Astrocyte of the spinal cord (primary cell): ENCODE results near the gene ADAR.
A peak's percentile ranks its signal among the peaks of the same experiment; 100 is the strongest.

ENCODE experiments used
- DNase-seq: peaks from one replicate; pipeline ENCODE4 v3.0.0; 2011; ENCODE audit warnings: low read depth, low spot score
- H3K4me3 ChIP-seq: 2 replicates; pipeline ENCODE4 v1.5.1; 2011; ENCODE audit warnings: low read depth, mild to moderate bottlenecking, low read length, moderate library complexity
- in situ Hi-C: cut with HindIII; loops from 2 replicates; pipeline ENCODE4 v1.10.0; 2017; ENCODE audit warnings: low sequenced_read_pairs
- TF ChIP-seq, protein P1 (sequence below): IDR thresholded peaks from 2 replicates; pipeline ENCODE4 v1.5.1; 2012; ENCODE audit warnings: low read depth, mild to moderate bottlenecking, low read length, inconsistent platforms

The ADAR gene

DNA sequence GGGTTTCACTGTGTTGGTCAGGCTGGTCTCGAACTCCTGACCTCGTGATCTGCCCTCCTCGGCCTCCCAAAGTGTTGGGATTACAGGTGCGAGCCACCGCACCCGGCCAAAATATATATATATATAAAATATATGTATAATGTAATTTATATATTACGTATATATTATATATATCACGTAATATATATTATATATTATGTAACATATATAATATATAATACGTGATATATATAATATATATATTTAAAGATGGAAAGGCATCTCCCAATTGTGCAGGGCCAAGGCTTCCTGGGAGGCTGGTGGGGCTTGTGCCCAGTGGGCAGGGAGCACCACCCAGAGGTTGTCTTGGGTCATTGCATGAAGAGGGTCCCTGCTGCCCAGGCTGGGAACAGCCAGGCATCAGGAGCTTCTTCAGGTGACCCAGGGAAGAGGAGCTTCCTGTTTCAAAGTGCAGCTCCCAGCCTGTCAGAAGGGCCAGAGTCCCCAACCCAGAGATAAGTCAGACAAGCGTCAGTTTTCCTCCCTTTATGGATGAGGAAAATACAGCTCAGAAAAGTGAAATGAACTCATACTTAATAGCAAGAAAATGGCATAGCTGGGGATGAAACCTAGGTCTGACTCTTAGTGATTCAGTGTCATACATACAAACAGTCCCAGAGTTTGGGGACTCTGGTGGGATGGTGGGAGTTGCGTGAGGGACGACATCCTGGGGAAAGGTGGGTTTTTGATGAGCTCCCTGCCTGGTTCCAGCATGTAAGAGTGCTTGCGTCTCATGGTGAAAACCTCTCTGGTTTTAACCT, 61.5 kb downstream of the ADAR start:
- DNase-seq: peak; percentile 48
- in situ Hi-C loops: no loop called here
- no peak overlapping the region for H3K4me3 ChIP-seq
- TF ChIP-seq, protein P1, sequence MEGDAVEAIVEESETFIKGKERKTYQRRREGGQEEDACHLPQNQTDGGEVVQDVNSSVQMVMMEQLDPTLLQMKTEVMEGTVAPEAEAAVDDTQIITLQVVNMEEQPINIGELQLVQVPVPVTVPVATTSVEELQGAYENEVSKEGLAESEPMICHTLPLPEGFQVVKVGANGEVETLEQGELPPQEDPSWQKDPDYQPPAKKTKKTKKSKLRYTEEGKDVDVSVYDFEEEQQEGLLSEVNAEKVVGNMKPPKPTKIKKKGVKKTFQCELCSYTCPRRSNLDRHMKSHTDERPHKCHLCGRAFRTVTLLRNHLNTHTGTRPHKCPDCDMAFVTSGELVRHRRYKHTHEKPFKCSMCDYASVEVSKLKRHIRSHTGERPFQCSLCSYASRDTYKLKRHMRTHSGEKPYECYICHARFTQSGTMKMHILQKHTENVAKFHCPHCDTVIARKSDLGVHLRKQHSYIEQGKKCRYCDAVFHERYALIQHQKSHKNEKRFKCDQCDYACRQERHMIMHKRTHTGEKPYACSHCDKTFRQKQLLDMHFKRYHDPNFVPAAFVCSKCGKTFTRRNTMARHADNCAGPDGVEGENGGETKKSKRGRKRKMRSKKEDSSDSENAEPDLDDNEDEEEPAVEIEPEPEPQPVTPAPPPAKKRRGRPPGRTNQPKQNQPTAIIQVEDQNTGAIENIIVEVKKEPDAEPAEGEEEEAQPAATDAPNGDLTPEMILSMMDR: peak; percentile 85

DNA sequence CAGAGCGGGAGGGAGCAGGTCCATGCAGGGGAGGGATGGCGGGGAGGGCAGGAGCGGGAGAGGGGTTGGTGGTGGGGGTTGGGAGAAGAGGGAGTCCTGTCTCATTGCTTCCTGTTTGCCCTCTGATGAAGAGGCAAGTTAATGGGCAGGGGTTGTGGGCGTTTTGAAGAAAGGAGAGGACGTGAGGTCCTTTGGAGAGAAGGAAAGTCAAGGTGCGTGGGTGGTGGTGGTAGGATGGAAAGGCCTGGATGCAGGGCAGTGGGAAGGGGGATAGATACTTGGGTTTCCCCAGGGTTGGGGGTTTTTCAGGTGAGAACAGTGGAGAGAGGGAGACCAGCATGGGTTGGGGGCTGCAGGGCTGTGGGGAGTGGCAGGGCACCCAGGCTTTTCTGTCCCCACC, 66.8 kb downstream of the ADAR start:
- TF ChIP-seq, protein P1: no peak
- DNase-seq: no peak
- in situ Hi-C loops: no loop called here
- H3K4me3 ChIP-seq: no peak overlapping the region

DNA sequence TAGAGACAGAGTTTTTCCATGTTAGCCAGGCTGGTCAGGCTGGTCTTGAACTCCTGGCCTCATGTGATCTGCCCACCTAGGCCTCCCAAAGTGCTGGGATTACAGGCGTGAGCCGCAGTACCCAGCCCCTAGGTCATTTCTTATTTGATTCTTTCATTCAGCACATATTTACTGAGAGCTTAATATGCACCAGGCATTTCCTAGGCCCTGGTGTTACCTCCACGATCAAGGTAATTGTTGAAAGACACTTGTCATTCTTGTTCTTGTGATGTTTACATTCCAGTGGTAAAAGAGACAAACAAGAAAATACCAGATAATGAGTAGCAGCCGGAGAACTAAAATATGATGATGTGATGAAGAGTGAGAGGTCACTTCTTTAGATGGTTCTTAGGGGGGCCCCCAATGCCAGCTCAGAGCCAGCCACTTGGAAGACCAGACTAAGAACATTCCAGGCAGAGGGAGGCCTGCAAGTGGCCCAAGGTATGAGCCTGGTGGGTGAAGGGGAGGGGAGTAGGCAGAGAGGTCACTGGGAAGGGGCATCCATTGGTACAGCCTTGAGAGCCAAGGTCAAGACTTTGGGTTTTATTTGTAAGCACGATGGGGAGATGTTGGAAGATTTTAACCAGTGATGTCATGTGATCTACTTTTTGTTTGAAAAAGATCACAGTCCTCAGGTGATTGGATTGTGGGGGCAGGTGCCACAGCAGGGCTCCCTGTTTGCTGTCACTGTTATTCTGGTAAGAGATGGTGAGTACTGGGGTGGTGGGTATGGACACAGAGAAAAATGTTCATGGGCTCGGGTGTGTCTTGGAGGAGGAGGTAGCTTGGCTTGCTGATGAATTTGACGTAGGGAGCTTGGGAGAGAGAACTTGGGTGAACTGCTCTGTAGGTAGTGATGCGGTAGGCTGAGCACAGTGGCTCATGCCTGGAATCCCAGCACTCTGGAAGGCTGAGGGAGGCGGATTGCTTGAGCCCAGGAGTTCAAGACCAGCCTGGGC, 68.2 kb downstream of the ADAR start:
- in situ Hi-C loops: no loop called here
- H3K4me3 ChIP-seq: no peak overlapping the region
- no peak for DNase-seq
- TF ChIP-seq, protein P1: no peak

DNA sequence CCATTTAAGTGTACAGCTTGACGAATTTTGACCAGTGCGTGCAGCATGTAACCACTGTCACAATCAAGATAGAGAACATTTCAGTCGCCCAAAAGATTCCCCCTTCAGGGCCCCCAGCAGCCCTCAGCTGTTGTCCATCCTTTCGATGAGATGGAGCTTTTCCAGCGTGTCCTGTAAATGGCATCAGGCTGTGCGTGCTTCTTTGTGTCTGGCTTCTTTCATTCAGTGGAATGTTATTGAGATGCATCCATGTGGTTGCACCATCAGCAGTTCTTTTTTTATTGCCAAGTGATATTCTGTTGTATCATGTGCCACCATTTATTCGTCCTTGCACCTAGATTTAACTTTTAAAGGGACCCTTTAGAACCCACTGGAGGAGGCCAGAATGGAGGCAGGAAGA, 71.4 kb downstream of the ADAR start:
- TF ChIP-seq, protein P1: no peak
- no peak for DNase-seq
- in situ Hi-C loops: no loop called here
- H3K4me3 ChIP-seq: no peak overlapping the region

DNA sequence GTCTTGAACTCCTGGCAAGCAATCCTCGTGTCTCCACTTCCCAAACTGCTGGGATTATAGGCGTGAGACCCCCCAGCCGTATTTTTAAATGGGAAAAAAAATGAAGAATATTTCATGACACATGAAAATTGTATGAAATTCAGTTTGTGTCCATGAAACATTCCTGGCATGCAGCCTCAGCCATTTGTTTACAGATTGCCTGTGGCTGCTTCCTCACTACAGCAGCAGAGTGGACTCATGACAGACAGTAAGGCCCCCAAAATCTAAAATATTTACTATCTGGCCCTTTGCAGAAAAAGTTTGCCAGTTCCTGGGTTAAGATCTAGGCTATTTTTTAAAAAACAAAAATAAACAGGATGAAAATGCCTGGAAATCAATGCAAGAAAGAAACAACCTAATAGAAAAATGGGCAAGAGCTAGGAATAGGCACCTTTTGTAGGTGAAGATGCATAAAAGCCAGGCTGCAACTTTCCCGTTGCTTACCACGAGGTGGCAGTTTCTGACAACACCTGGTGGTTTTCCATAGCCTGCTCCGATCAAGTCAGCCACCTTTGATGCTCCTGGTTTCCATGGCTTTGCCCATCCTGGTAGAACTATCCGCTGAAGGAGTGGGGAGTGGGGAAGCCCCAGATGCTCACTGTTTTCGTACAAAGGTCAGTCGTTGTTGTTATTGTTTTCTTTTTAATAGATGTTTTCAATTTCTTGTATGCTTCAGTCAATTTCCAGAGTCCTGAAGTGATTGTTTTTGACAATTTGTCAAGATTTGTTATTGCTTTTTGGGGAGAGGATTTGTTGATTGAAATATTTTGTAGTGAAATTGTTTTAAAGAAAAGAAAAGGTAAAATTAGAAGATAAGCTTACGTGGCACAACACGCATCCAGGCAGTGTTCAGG, 73.8 kb downstream of the ADAR start:
- no peak for DNase-seq
- H3K4me3 ChIP-seq: no peak overlapping the region
- in situ Hi-C loops: no loop called here
- TF ChIP-seq, protein P1: peak; percentile 55
